ENCODE measurements around the gene CLMN.
A peak's percentile ranks its signal among the peaks of the same experiment; 100 is the strongest.
"Not testable (repeated sequence)": the region's sequence is repeated elsewhere in the genome, so short reads cannot be mapped to it uniquely, and the experiment has no call there.

Gene CLMN

GRCh38 chr14:95283802-95284201, 35.9 kb downstream of the CLMN start:
- DNase-seq, result not testable (repeated sequence)

GRCh38 chr14:95282986-95283380, 36.7 kb downstream of the CLMN start:
- DNase-seq, result not testable (repeated sequence)

GRCh38 chr14:95282354-95282985, 37.2 kb downstream of the CLMN start:
- no peak for DNase-seq

- no peak for DNase-seq
Measured at GRCh38 chr14:95281560-95282176, 38.0 kb downstream of the CLMN start.

GRCh38 chr14:95275494-95275893, 44.2 kb downstream of the CLMN start:
- no peak for DNase-seq

GRCh38 chr14:95274874-95275273, 44.8 kb downstream of the CLMN start:
- DNase-seq, result no peak

- no peak for DNase-seq
Measured at GRCh38 chr14:95274279-95274678, 45.4 kb downstream of the CLMN start.

GRCh38 chr14:95273001-95273978, 46.4 kb downstream of the CLMN start:
- no peak for DNase-seq

GRCh38 chr14:95272057-95272456, 47.7 kb downstream of the CLMN start:
- DNase-seq, result no peak

GRCh38 chr14:95270203-95270602, 49.5 kb downstream of the CLMN start:
- no peak for DNase-seq

GRCh38 chr14:95269493-95269892, 50.2 kb downstream of the CLMN start:
- no peak for DNase-seq

GRCh38 chr14:95268350-95268749, 51.4 kb downstream of the CLMN start:
- no peak for DNase-seq

- DNase-seq, result no peak
Measured at GRCh38 chr14:95267306-95267705, 52.4 kb downstream of the CLMN start.

- peak; percentile 46 for DNase-seq
Measured at GRCh38 chr14:95265106-95266094, 54.3 kb downstream of the CLMN start.

GRCh38 chr14:95264271-95264973, 55.3 kb downstream of the CLMN start:
- no peak for DNase-seq

- no peak for DNase-seq
Measured at GRCh38 chr14:95263527-95264231, 56.0 kb downstream of the CLMN start.

GRCh38 chr14:95262511-95262891, 57.2 kb downstream of the CLMN start:
- no peak for DNase-seq

- DNase-seq, result no peak
Measured at GRCh38 chr14:95261616-95262510, 57.8 kb downstream of the CLMN start.

- no peak for DNase-seq
Measured at GRCh38 chr14:95260537-95261361, 59.0 kb downstream of the CLMN start.

Measured in NCI-H1436 treated with DMSO at 0.1 percent for 48 hours (cell line).